ENCODE results near the gene LINS1. TPM values are rescaled to one million over a fixed set of nuclear protein-coding genes. Genes with fewer than 3 reads are reported as not detected.

LINS1 gene
- total and polyA plus RNA-seq, 2 experiments from 2014 or later, result 9.6 to 13.6 TPM

DNA sequence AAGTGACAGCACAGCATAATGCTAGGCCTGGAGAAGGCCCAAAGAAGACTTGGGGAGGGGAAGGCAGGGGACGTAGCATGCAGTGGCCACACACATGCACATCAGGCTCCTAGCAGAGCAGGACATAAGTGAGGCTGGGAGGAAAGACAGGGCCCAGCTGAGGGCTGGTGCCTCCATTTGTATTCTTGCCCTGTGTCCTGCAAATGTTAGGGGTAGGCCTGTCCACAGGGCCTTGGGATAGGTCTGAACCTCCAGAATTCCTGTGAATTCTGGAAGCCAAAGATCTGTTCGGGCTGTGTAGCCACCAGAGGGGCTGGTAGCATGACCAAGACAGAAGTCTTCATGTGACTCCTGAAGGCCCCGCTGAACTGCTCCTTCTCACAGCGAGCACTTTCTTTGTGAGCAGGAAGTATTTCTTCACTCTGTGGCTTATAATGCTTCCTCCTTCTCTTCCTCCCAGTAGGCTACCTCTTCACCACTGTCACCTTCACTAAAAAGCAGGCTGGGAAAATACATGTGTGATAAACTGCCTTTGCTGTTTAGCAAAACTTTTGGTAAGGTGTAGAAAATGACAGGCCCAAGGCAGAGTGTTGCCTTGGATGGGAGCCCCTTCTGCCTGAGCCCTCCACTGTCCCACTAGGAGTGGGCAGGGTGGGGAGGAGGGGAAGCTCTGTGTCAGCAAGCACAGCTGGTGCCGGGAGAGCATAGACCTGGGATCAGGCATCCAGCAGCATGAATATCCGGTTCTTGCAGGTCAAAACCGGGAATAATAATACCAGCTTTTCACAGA, 81.7 kb downstream of the LINS1 start:
- H3K9me3 ChIP-seq (ENCODE audit: low read depth), result no peaks in the 10 kb centered on the region
- no peak overlapping the region for H2AFZ ChIP-seq
- H3K27ac ChIP-seq, result no peak overlapping the region
- no peaks in the 10 kb centered on the region for H3K36me3 ChIP-seq (ENCODE audit: low read depth)
- H4K20me1 ChIP-seq (ENCODE audit: insufficient read depth), result no peaks in the 10 kb centered on the region
- H3K9ac ChIP-seq, result no peak overlapping the region
- no peak for DNase-seq
- no peaks in the 10 kb centered on the region for H3K4me1 ChIP-seq (ENCODE audit: insufficient read depth)
- no peaks in the 10 kb centered on the region for H3K9me2 ChIP-seq (ENCODE audit: insufficient read depth)
- TF ChIP-seq EZH2phosphoT487 (IDR thresholded peaks at IDR 0.05; ENCODE audit: insufficient read depth, low read depth) (no peak), EZH2 (IDR thresholded peaks at IDR 0.05; ENCODE audit: insufficient read depth, poor library complexity, severe bottlenecking) (no peak)
- in situ Hi-C loops (cut with MboI), result no loop called here
- WGBS, 2 experiments (ENCODE audit: low coverage in 1 of 2, low lambda C conversion rate in 2 of 2, missing lambda C conversion rate in 2 of 2), result 24 to 28% methylated on average over 7 of the region's 7 CpGs
- H3F3A ChIP-seq (ENCODE audit: insufficient read depth), result no peaks in the 10 kb centered on the region
- no peaks in the 10 kb centered on the region for H3K27me3 ChIP-seq (replicated peaks; ENCODE audit: insufficient read depth)
- no peaks in the 10 kb centered on the region for H3K79me2 ChIP-seq (ENCODE audit: insufficient read depth)
- no peak overlapping the region for H3K4me2 ChIP-seq (ENCODE audit: unreplicated experiment)
- H3K4me3 ChIP-seq, result no peak overlapping the region

DNA sequence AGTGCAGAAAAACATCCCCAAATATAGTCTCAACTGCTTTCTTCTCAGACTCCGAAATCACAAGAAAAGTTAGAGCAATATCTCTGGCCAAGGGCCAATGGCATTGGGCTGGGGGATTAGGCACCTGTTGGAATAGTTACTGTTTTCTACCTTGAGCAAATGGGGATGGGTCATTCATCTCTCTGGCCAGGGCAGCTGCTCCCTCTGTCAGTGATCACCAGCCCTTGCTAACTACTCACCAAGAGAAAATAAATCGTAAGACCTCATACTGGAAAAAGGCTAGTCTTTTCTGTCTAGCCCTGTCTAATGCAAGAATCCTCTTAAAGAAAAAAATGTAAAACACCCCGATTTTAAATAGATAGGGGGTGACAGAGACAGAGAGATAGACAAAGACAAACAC, 84.1 kb downstream of the LINS1 start:
- no peak overlapping the region for H2AFZ ChIP-seq
- no peak overlapping the region for H3K4me3 ChIP-seq
- TF ChIP-seq EZH2phosphoT487 (IDR thresholded peaks at IDR 0.05; ENCODE audit: insufficient read depth, low read depth), result no peak
- no peak for TF ChIP-seq EZH2 (IDR thresholded peaks at IDR 0.05; ENCODE audit: insufficient read depth, poor library complexity, severe bottlenecking)
- no peaks in the 10 kb centered on the region for H4K20me1 ChIP-seq (ENCODE audit: insufficient read depth)
- no peaks in the 10 kb centered on the region for H3F3A ChIP-seq (ENCODE audit: insufficient read depth)
- H3K27ac ChIP-seq, result no peak overlapping the region
- H3K79me2 ChIP-seq (ENCODE audit: insufficient read depth), result no peaks in the 10 kb centered on the region
- H3K9ac ChIP-seq, result no peak overlapping the region
- H3K36me3 ChIP-seq (ENCODE audit: low read depth), result no peaks in the 10 kb centered on the region
- in situ Hi-C loops (cut with MboI), result no loop called here
- H3K9me3 ChIP-seq (ENCODE audit: low read depth), result no peaks in the 10 kb centered on the region
- H3K4me2 ChIP-seq (ENCODE audit: unreplicated experiment), result no peak overlapping the region
- no peak for DNase-seq
- H3K9me2 ChIP-seq (ENCODE audit: insufficient read depth), result no peaks in the 10 kb centered on the region
- no peaks in the 10 kb centered on the region for H3K4me1 ChIP-seq (ENCODE audit: insufficient read depth)
- WGBS, 2 experiments (ENCODE audit: low coverage in 1 of 2, low lambda C conversion rate in 2 of 2, missing lambda C conversion rate in 2 of 2), result 27 to 34% methylated on average over 3 of the region's 3 CpGs
- no peaks in the 10 kb centered on the region for H3K27me3 ChIP-seq (replicated peaks; ENCODE audit: insufficient read depth)

Small RNAs within 50 kb of the gene (small RNA-seq; reads per million reads assigned to genes)
- not detected for gene RF00019 (ENCODE audit: low read depth, low replicate concordance)
- not detected for gene RNU6-181P (ENCODE audit: low read depth, low replicate concordance)
- not detected for gene RNU6-322P (ENCODE audit: low read depth, low replicate concordance)

Other genes starting within 250 kb of the LINS1 start
- not detected in 2 replicates for gene CERS3, start 73.2 kb downstream of the LINS1 start, total RNA-seq (2014; rRNA removed; shearing (Covaris generic))
- not detected in 2 replicates for gene CERS3, start 73.2 kb downstream of the LINS1 start, polyA plus RNA-seq (2016; fragmentation: Nextera tagmentation; extraction: Ambion mirVana)
- gene ASB7, start 405 bp upstream of the LINS1 start, total RNA-seq (2014; rRNA removed; shearing (Covaris generic)), result 9.4 and 13.2 TPM in 2 replicates
- gene ASB7, start 405 bp upstream of the LINS1 start, polyA plus RNA-seq (2016; fragmentation: Nextera tagmentation; extraction: Ambion mirVana), result 7.8 and 8.1 TPM in 2 replicates